Activated CD8-positive, alpha-beta memory T cell treated with anti-CD3 and anti-CD28 coated beads, Interleukin-2, amount 50 U/mL, for 24 hours (primary cell): ENCODE measurements around the gene KCNE1.
"Not testable (repeated sequence)": the region's sequence is repeated elsewhere in the genome, so short reads cannot be mapped to it uniquely, and the experiment has no call there.

Experiments used
- DNase-seq: peaks from one replicate; pipeline ENCODE4 v3.0.0-alpha.2; 2020; ENCODE audit errors: extremely low read depth

KCNE1 gene

DNA sequence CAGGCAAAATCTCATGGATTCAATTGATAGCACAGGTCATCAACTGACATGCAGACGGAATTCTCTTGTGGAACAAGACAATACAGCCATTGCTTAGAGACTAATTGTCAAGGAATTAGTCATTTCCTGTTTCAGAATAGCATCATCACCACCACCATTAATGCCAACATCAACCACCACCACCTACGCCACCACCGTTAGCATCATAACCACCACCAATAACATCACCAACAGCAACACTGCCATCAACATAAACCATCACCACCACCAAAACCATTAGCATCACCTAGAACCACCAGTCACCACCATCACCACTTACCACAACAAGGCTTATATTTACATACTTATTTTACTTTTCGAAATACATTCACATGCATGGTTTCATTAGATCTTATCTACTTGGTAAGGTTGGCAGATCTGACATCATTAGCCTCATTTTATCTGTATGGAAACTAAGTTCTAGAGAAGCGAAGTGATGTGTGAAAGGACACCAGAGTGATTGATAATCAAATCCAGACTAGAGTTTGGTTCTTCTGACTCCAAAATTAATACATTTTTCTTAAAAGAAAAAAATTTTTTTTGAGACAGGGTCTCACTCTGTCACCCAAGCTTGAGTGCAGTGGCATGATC is 94.4 kb downstream of the KCNE1 start:
- not testable (repeated sequence) for DNase-seq

GRCh38 chr21:34407294-34407693 is 104.7 kb downstream of the KCNE1 start:
- not testable (repeated sequence) for DNase-seq

- not testable (repeated sequence) for DNase-seq
Observed at GRCh38 chr21:34406676-34407075, 105.3 kb downstream of the KCNE1 start.

GRCh38 chr21:34406102-34406501 is 105.9 kb downstream of the KCNE1 start:
- not testable (repeated sequence) for DNase-seq

DNA sequence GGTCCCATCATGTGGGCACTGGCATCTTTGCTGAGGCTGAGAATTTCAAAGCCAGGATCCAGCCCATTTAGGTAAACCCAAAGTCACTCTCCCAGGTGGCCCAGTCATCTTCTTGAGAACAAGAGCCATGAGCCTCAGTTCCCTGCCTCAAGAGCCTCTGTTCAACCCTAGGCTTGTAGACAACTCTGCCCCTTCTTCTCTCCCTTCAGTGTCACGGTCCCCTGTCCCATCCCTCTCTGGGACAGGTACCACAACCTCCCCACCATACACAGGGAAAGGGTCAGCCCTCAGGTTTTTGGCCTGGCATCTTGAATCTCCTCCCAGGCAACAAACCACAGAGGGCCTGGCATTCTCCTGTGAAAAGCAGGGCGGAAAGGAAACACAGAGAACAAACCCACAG is 106.3 kb downstream of the KCNE1 start:
- not testable (repeated sequence) for DNase-seq

- not testable (repeated sequence) for DNase-seq
Observed at GRCh38 chr21:34404742-34405141, 107.3 kb downstream of the KCNE1 start.

DNA sequence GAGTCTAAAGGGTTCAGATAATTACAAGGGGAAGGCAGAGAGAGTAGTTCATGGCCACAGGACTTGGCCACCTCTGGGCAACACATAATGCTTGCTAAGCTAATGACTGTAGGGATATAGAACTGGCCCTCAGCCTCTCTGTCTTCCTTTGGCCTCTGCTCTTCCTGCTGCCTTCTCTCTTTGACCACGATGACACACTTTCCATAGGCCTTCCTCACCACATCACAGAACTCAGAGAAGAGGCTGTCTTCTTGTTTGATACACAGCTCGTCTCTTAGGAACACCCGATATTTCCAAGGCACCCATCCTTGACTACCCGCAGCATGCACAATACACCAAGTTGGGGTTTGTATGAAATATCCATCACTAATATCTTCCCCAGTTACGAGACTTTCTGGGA is 111.5 kb downstream of the KCNE1 start:
- not testable (repeated sequence) for DNase-seq
